ENCODE results near the gene WDR82. TPM values are rescaled to one million over a fixed set of nuclear protein-coding genes. Genes with fewer than 3 reads are reported as not detected.

Gene WDR82
- total and polyA plus RNA-seq, 2 of the 4 experiments (the other 2 are of a cell fraction) = 38.1 to 68.1 TPM

DNA sequence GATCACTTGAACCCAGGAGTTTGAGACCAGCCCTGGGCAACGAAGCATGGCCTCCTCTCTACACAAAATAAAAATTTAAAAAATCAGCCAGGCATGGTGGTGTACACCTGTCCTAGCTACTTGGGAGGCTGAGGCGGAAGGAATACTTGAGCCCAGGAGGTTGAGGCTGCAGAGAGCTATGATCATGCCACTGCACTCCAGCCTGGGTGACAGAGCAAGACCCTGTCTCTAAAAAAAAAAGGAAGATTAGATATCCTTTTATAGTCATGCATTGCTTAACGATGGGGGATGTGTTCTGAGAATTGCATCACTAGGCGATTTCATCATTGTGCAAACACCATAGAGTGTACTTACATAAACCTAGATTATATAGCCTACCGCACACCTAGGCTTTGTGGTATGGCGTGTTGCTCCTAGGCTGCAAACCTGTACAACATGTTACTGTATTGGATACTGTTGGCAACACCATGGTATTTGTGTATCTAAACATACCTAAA lies 67.9 kb downstream of the WDR82 start:
- WGBS, 2 experiments (ENCODE audit: extremely low coverage in 2 of 2, insufficient read length in 1 of 2) = no CpG with 5 or more reads among the region's 6 CpGs
- dilution Hi-C loops (cut with HindIII; ENCODE audit: low sequenced_read_pairs, unreplicated experiment) = no loop called here
- no peak overlapping the region for H3K56ac ChIP-seq (ENCODE audit: extremely low read depth, insufficient read depth, low read length)
- H3K9me3 ChIP-seq (ENCODE audit: control insufficient read depth, insufficient read depth, low read length) = no peaks in the 10 kb centered on the region
- H3K18ac ChIP-seq (ENCODE audit: low read depth, low read length) = no peak overlapping the region
- H3K27ac ChIP-seq (ENCODE audit: insufficient read depth, low read length) = peak overlapping the region; percentile 47; the same call in 1 of the 2 replicates
- H3K4me3 ChIP-seq (ENCODE audit: insufficient read depth, low read depth, low read length) = no peak overlapping the region
- peak overlapping the region; percentile 43; the same call in 1 of the 2 replicates for H4K91ac ChIP-seq (ENCODE audit: insufficient read depth, low read depth, low read length)
- H4K8ac ChIP-seq (ENCODE audit: low read depth in 2 of 2, low read length in 2 of 2) = no peak overlapping the region
- POLR2A ChIA-PET (ENCODE audit: unreplicated experiment) = no interaction called here
- H2BK20ac ChIP-seq (ENCODE audit: low read depth, low read length) = no peak overlapping the region
- H3K27me3 ChIP-seq (ENCODE audit: control insufficient read depth, insufficient read depth, low read length) = no peaks in the 10 kb centered on the region
- H2AK9ac ChIP-seq (replicated peaks; ENCODE audit: low read depth, low read length, poor library complexity) = no peak overlapping the region
- H3K36me3 ChIP-seq (ENCODE audit: control insufficient read depth, insufficient read depth, low read length) = peaks cover 74% of the 10 kb centered on the region
- peaks cover 2% of the 10 kb centered on the region; the same call in 1 of the 2 replicates for H3K4me1 ChIP-seq (ENCODE audit: control insufficient read depth, insufficient read depth, low read length)
- no peak overlapping the region for H2AFZ ChIP-seq (replicated peaks; ENCODE audit: low read length, poor library complexity)
- no peak overlapping the region for H3K23ac ChIP-seq (ENCODE audit: low read depth, low read length)
- H2BK5ac ChIP-seq (ENCODE audit: low read depth, low read length, poor library complexity, severe bottlenecking) = peak overlapping the region; percentile 20
- H2AK5ac ChIP-seq (ENCODE audit: low read depth, low read length) = no peak overlapping the region; the same call in 1 of the 2 replicates
- no peak overlapping the region for H4K5ac ChIP-seq (ENCODE audit: low read depth, low read length)
- no peaks in the 10 kb centered on the region; the same call in 1 of the 2 replicates for H4K20me1 ChIP-seq (ENCODE audit: insufficient read depth, low read length)
- H3K4ac ChIP-seq (ENCODE audit: low read depth, low read length) = 0 out of 2 replicates have a peak overlapping the region, but pooled peaks have one; percentile 12
- no peaks in the 10 kb centered on the region; the same call in 1 of the 2 replicates for H3K9me1 ChIP-seq (ENCODE audit: insufficient read depth, low read length)
- no peak for ATAC-seq (ENCODE audit: low read depth)
- no peak overlapping the region; the same call in 2 of the 3 replicates for H2BK15ac ChIP-seq (ENCODE audit: low read depth, low read length)
- TF ChIP-seq CEBPB (IDR thresholded peaks at IDR 0.05; ENCODE audit: low read depth, low read length) (peak; percentile 85), BHLHE40 (IDR thresholded peaks at IDR 0.05; ENCODE audit: low read depth, low read length) (no peak), CTCF (conservative IDR thresholded peaks at IDR 0.05; ENCODE audit: low read depth, low read length) (no peak)
- H2BK120ac ChIP-seq (ENCODE audit: low read depth, low read length) = no peak overlapping the region
- H3K9ac ChIP-seq (ENCODE audit: low read depth, low read length) = no peak overlapping the region
- DNase-seq = peak; percentile 55
- in situ Hi-C loops (cut with MboI; ENCODE audit: low sequenced_read_pairs) = no loop called here
- no peak overlapping the region for H3K4me2 ChIP-seq (ENCODE audit: low read depth, low read length)
- BruUV-seq (replicated peaks) = no TSS peak
- peaks cover 8 to 16% of the 10 kb centered on the region in 2 experiments; a peak in 2 of 4 replicates for H3K79me1 ChIP-seq (ENCODE audit: low read depth in 1 of 2, low read length in 2 of 2)
- intact Hi-C loops (cut with micrococcal nuclease) = no loop called here
- CTCF ChIA-PET = no interaction called here
- no peak overlapping the region for H3K14ac ChIP-seq (replicated peaks; ENCODE audit: low read depth, low read length)

All from IMR-90 (cell line).